ENCODE data around the gene SMU1.

SMU1 gene

GRCh38 chr9:33046061-33046460, 30.4 kb downstream of the SMU1 start:
- no peak overlapping the region for H3K4me3 ChIP-seq
- no peak for DNase-seq (ENCODE audit: low spot score)
- no peak overlapping the region for H3K27ac ChIP-seq
- TF ChIP-seq, protein P1, sequence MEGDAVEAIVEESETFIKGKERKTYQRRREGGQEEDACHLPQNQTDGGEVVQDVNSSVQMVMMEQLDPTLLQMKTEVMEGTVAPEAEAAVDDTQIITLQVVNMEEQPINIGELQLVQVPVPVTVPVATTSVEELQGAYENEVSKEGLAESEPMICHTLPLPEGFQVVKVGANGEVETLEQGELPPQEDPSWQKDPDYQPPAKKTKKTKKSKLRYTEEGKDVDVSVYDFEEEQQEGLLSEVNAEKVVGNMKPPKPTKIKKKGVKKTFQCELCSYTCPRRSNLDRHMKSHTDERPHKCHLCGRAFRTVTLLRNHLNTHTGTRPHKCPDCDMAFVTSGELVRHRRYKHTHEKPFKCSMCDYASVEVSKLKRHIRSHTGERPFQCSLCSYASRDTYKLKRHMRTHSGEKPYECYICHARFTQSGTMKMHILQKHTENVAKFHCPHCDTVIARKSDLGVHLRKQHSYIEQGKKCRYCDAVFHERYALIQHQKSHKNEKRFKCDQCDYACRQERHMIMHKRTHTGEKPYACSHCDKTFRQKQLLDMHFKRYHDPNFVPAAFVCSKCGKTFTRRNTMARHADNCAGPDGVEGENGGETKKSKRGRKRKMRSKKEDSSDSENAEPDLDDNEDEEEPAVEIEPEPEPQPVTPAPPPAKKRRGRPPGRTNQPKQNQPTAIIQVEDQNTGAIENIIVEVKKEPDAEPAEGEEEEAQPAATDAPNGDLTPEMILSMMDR (IDR thresholded peaks at IDR 0.05), result no peak

DNA sequence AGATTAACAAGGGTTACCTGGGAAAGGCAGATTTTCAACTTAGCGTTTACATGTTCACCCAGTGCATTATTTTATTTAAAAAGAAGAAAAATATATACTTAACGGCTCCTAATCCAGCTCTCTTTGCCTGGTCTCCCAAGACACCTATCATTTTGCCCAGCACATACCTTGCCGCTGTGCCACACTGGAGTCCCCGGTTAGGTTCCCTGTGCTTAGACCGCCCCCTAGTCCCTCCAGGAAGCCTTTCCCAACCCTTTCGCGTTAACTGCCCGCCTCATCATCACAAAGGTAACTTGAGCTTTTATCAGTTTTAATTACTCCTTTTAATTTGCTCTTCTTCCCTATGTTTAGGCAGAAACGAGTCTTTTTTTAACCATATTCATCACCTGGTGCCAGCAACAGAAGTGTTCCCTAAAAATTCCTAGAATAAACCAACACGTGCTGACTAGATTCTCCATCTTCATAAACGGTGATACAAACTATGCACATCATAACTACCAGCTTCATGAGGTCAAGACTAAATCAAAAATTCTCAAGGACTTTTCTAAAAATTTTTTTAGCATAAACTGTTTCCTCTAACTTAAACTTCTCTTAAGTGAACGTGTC, 31.7 kb downstream of the SMU1 start:
- peak overlapping the region; percentile 94 to 99 for H3K27ac ChIP-seq
- H3K4me3 ChIP-seq, result peak overlapping the region; percentile 78
- DNase-seq (ENCODE audit: low spot score), result no peak
- TF ChIP-seq, protein P1 (IDR thresholded peaks at IDR 0.05), result no peak

DNA sequence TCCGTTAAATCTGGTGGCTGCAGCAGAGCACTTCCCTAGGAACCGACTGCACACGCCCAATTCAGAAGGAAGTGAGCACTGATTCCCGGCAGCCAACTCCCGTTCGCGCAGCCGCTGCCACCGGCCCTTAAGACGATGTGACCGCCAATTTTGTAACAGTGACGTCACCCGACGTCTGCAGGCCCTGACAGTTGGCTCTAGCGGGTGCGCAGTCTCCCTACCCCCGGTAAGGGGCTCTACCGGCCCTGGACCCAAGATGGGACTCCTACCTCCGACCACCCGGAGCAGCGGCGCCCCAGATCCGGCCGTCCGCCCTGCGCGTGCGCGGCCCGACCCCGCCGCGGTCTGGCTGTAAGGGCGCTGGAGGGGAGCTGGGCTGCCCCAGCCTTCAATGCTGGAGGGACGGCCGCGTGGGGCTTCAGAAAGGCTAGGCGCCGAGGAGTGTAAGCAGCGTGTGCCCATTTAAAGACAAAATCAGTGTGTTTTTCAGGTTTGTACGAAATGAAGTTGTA, 32.3 kb downstream of the SMU1 start:
- Histone ChIP-seq H3K27ac (peak overlapping the region; percentile 94 to 99), H3K4me3 (peak overlapping the region; percentile 78)
- peak; percentile 92 for DNase-seq (ENCODE audit: low spot score)
- TF ChIP-seq, protein P1 (IDR thresholded peaks at IDR 0.05), result no peak

- no peak for DNase-seq (ENCODE audit: low spot score)
- H3K27ac ChIP-seq, result peak overlapping the region; percentile 94 to 99
- peak overlapping the region; percentile 78 for H3K4me3 ChIP-seq
- TF ChIP-seq, protein P1 (IDR thresholded peaks at IDR 0.05), result no peak
Observed at GRCh38 chr9:33043671-33044070, 32.8 kb downstream of the SMU1 start.

- DNase-seq (ENCODE audit: low spot score), result no peak
- no peak overlapping the region for H3K4me3 ChIP-seq
- H3K27ac ChIP-seq, result peak overlapping the region in 1 of 2 donors; percentile 41
- TF ChIP-seq, protein P1 (IDR thresholded peaks at IDR 0.05), result no peak
Observed at GRCh38 chr9:33042473-33042872, 34.0 kb downstream of the SMU1 start.

- DNase-seq (ENCODE audit: low spot score), result no peak
- TF ChIP-seq, protein P1 (IDR thresholded peaks at IDR 0.05), result no peak
- Histone ChIP-seq H3K4me3 (no peak overlapping the region), H3K27ac (no peak overlapping the region)
Observed at GRCh38 chr9:33041432-33042188, 34.9 kb downstream of the SMU1 start.

All from coronary artery (tissue), 2 donors.